Activated naive CD4-positive, alpha-beta T cell treated with Interleukin-2 at 50 U/mL for 16 hours (primary cell): ENCODE results near the gene ITGB6.

Experiments used
- DNase-seq: peaks from one replicate; pipeline ENCODE4 v3.0.0-alpha.2; 2020

ITGB6 gene

GRCh38 chr2:160199683-160200389 lies at the start of gene ITGB6:
TSS of gene ITGB6 (minus strand) at chr2:160200272. CDS start at chr2:160200063, 209 bp downstream.
- no peak for DNase-seq

GRCh38 chr2:160247296-160248035 lies 47.4 kb upstream of the ITGB6 start:
- no peak for DNase-seq

GRCh38 chr2:160246356-160246755 lies 46.3 kb upstream of the ITGB6 start:
- DNase-seq: no peak

- no peak for DNase-seq
Measured at GRCh38 chr2:160245614-160246155, 45.6 kb upstream of the ITGB6 start.

- no peak for DNase-seq
Measured at GRCh38 chr2:160242893-160243564, 43.0 kb upstream of the ITGB6 start.

GRCh38 chr2:160241251-160242137 lies 41.4 kb upstream of the ITGB6 start:
- no peak for DNase-seq

GRCh38 chr2:160239436-160239835 lies 39.4 kb upstream of the ITGB6 start:
- no peak for DNase-seq

GRCh38 chr2:160238392-160238791 lies 38.3 kb upstream of the ITGB6 start:
- no peak for DNase-seq

- DNase-seq: no peak
Measured at GRCh38 chr2:160232905-160233475, 32.9 kb upstream of the ITGB6 start.

- no peak for DNase-seq
Measured at GRCh38 chr2:160229591-160229990, 29.5 kb upstream of the ITGB6 start.

- DNase-seq: no peak
Measured at GRCh38 chr2:160228141-160228917, 28.3 kb upstream of the ITGB6 start.

GRCh38 chr2:160227293-160227915 lies 27.3 kb upstream of the ITGB6 start:
- DNase-seq: no peak

- no peak for DNase-seq
Measured at GRCh38 chr2:160226367-160226766, 26.3 kb upstream of the ITGB6 start.

GRCh38 chr2:160225722-160226121 lies 25.6 kb upstream of the ITGB6 start:
- DNase-seq: no peak

- no peak for DNase-seq
Measured at GRCh38 chr2:160224507-160224906, 24.4 kb upstream of the ITGB6 start.

- peak; percentile 29 for DNase-seq
Measured at GRCh38 chr2:160224060-160224459, 24.0 kb upstream of the ITGB6 start.

- no peak for DNase-seq
Measured at GRCh38 chr2:160223560-160223959, 23.5 kb upstream of the ITGB6 start.

- DNase-seq: no peak
Measured at GRCh38 chr2:160222546-160223283, 22.6 kb upstream of the ITGB6 start.

- no peak for DNase-seq
Measured at GRCh38 chr2:160221391-160222276, 21.6 kb upstream of the ITGB6 start.
